NOMO-1 treated with dmso at 0.1 percent for 144 hours (cell line): Measurements from ENCODE around the gene POLA1.
"Not testable (repeated sequence)": the region's sequence is repeated elsewhere in the genome, so short reads cannot be mapped to it uniquely, and the experiment has no call there.

Experiments used
- DNase-seq: peaks from one replicate; lab custom pipeline; 2025; ENCODE audit not compliant: unreplicated experiment; lab: John Stamatoyannopoulos, UW

POLA1 gene, protein sequence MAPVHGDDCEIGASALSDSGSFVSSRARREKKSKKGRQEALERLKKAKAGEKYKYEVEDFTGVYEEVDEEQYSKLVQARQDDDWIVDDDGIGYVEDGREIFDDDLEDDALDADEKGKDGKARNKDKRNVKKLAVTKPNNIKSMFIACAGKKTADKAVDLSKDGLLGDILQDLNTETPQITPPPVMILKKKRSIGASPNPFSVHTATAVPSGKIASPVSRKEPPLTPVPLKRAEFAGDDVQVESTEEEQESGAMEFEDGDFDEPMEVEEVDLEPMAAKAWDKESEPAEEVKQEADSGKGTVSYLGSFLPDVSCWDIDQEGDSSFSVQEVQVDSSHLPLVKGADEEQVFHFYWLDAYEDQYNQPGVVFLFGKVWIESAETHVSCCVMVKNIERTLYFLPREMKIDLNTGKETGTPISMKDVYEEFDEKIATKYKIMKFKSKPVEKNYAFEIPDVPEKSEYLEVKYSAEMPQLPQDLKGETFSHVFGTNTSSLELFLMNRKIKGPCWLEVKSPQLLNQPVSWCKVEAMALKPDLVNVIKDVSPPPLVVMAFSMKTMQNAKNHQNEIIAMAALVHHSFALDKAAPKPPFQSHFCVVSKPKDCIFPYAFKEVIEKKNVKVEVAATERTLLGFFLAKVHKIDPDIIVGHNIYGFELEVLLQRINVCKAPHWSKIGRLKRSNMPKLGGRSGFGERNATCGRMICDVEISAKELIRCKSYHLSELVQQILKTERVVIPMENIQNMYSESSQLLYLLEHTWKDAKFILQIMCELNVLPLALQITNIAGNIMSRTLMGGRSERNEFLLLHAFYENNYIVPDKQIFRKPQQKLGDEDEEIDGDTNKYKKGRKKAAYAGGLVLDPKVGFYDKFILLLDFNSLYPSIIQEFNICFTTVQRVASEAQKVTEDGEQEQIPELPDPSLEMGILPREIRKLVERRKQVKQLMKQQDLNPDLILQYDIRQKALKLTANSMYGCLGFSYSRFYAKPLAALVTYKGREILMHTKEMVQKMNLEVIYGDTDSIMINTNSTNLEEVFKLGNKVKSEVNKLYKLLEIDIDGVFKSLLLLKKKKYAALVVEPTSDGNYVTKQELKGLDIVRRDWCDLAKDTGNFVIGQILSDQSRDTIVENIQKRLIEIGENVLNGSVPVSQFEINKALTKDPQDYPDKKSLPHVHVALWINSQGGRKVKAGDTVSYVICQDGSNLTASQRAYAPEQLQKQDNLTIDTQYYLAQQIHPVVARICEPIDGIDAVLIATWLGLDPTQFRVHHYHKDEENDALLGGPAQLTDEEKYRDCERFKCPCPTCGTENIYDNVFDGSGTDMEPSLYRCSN (N-terminal part only)

DNA sequence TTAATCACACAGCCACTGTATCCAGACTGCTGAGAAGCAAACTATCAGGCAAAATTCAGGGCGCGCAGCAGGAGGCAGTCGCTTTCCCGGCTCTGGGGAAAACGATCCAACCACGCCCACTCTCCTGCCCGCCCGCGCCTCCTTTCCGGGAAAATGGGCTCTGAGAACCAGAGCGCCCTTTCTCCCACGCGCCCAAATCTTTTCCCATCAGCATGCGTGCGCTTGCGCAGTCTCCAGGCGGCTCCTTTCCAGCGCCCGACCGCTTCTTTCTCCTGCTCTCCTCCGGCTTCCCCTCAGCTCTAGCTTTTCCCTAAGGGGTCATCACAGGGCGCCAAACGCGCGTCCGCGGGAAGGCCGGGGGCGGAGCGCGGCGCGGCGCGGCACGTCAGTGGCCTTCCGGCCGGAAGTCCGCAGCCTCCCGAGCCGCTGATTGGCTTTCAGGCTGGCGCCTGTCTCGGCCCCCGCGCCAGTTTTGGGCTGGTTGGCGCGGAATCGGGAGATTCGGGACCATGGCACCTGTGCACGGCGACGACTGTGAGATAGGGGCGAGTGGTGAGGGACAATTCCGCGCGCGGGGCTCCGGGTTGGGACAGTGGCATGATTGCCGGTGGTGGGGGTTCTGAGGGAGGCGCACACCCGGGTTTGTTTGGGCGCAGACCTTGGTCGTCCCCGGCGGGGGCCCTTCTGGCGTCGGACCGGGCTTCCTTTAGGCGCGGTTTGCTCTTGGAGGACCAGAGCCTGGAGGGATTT is at the start of gene POLA1:
Gene POLA1 (plus strand): TSS at position 466 of the 750 bp plus-strand sequence. CDS start 44 bp downstream, at position 510.
- peak; percentile 84 for DNase-seq

DNA sequence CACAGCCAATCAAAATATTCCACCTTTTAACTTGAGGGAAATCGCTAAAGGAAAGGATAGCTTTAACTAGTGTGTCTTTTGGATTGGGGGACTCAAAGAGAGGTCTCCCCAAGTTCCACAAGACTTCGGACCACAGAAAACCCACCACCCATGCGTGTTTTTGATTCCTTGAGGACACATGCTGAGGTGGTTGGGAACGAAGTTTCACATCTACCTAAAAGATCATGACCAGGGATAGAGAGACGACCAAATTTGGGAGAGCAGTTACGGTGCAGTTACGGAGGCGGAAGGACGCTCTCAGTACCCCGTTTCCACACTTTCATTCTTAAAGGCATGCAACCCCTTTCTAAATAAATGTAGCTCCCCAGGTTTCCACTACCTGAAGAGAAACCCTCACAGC is 47.7 kb upstream of the POLA1 start:
- no peak for DNase-seq

DNA sequence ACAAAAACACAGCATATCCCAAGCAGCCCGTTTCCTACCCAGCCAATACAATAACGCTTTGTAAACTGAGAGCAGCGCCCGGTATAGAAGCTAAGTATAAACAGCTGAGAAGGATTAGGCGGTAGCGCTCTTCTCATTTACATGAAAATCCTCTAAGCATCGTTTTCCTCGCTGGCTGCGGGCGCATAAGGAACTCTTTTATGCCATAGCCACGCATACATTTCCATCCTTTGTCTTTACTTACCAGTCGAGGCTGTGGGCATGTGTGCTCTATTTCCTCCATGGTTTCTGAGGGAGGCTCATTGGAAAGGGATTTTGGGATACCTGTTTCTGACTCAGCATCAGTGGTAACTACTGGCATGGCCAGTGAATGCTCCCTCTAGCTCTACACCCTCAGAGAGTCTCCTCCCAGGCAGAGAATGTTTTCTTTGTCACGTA is 47.0 kb upstream of the POLA1 start:
- no peak for DNase-seq

DNA sequence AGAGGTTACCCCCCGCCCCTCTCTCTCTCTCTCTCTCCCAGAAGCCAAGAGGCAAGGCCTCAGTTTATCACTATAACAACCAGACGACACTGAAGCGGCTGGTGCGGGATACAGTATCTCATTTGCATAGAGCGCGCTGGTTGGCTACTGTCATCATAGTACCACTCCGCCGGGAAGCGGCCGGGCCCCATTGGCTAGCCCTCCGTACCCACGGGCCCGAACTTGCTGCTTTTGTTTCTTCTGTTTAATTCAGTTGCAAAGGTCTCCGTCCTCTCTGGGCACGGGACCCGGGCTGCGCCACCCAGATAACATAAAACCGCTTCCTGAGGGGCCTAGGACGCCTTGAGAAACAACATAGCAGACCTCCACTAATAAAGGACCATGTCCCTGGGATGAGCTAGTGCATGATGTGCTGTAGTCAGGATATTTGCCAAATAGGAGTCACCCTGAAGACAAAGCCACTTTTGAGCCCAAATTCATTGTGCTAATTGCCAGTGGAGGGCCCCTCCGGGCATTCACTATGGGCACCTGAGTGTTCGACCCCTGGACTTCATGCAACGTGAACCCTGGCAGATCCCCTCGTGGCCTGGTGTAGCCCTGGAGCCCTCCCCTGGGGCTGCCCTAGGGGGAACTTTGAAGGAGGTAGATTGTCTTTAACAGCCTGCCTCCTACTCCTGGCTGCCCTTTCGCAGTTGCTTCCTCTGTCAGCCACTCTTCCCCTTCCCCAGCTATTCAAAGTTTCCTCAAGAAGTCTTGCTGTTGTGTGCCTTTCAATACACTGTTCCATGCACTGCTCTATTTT is 46.3 kb upstream of the POLA1 start, which contains the start of gene PCYT1B:
Gene PCYT1B (minus strand): TSS at position 91 of the 802 bp plus-strand sequence. CDS start 242 bp downstream, outside the sequence.
- DNase-seq, result no peak

DNA sequence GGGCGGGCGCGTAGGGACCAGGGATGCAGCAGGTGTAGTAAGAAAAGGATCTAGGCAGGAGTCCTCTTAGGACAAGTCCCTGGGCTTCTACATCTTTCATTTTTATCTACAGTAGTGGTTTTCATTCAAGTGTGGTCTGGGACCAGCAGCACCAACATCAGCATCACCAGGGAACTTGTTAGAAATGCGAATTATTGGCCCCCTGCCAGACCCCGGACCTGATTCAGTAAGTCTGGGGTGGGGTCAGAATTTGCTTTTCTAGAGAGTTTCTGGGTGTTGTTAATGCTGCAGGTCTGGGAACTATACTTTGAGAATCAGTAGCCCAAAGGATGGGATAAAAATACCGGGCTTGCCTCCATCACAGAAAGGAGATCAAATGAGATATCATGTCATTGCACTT is 45.2 kb upstream of the POLA1 start:
- no peak for DNase-seq

DNA sequence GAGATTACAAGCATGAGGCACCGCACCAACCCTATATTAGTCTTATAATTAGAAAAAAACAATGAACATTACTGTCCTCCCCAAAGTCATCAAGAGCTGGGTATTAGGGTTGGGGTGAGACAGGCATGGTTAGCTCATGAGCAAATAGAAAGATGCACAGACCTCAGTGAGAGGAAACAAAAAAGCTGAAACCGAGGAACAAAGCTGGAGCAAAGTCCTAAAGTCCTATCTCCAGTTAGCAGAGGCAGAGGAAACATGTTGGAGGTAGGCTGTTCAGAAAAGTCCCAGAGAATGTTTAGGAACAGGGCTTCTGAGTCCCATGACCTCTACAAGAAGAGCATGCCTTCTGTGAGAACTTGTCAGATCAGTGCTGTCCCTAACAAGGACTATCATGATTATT is 41.9 kb upstream of the POLA1 start:
- no peak for DNase-seq

DNA sequence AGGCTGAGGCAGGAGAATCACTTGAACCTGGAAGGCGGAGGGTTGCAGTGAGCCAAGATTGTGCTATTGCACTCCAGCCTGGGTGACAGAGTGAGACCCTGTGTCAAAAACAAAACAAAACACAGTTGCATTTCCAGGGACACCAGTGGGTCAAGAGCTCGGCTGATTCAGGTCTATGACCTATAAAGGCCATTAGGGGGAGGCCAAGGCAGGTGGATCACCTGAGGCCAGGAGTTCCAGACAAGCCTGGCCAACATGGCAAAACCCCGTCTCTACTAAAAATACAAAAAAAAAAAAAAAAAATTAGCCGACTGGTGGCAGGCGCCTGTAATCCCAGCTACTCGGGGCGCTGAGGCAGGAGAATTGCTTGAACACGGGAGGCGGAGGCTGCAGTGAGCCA is 38.0 kb upstream of the POLA1 start:
- DNase-seq, result not testable (repeated sequence)

DNA sequence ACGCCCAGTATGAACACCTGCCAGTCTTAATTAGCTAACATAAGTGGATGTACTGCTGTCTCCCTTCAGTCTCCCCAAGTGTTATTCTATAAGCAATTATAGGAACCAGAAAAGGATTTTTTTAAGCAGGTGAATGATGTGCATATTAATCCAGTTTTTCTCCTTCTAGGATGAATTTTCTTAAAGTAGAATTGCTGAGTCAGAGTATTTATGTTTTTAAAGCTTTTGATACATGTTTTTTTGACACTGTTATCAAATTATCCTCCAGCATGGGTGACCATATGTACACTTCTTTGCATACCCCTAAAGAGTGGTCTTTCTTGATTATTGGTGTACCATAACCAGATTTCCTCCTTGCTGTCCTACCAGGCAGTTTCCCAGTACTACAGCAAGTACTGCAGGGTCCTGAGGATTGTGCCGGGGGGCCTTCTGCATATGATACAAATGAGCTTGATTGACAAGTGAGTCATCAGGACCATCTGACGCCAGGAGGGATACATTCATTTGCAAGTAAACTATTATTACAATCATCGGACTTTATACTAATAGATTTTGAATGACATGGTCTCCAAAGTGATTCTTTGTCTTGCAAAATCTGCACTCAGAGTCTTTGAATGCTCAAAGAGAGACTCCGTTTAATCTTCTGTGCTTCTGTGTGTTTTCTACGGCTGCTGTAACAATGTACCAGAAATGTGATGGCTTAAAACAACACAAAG is 35.9 kb upstream of the POLA1 start:
- DNase-seq, result no peak

DNA sequence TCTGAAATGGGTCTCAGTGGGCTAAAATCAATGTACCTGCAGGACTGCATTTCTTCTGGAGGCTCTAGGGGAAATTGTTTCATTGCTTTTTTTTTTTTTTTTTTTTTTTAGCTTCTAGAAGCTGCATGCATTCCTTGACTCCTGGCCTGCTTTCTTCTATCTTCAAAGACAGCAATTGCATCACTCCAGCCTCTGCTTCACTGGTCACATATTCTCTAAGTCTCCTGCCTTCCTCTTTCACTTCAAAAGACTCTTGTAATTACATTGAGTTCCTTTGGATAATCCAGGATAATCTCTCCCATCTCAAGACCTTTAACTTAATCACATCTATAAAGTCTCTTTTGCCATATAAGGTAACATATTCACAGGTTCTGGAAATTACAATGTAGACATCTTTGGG is 35.3 kb upstream of the POLA1 start:
- DNase-seq, result no peak

DNA sequence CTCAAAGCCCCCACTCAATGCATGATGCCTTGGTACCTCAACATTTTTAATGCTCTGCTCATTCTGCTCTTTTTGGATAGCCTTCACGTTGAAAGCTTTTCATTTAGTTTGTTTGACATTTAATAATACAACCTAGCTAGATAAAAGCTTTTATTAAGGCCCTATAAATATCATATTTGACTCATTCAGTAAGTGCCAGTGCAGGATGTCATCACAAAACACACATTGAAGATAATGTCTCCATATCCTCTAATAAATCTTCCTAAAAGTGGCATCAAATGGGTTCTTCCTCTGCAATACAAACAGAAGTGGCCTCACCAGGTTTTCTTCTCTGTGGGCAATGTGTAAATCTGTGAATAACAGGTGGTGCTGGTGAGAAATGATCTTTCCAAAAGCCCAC is 34.6 kb upstream of the POLA1 start:
- DNase-seq, result no peak

DNA sequence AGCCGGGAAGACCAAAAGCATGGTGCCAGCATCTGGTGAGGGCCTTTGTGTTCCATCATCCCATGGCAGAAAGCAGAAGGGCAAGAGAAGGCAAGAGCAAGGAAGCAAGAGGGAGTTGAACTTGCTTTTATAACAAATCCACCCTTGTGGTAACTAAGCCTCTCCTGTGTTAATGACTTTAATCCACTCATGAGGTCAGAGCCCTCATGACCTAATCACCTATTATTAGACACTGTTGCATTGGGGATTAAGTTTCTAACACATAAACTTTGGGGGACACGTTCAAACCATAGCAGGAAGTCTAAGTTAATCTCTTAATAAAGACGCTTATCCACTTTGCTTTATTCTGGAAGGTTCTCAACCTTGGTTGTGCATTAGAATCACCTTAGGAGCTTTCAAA is 34.1 kb upstream of the POLA1 start:
- DNase-seq, result no peak

DNA sequence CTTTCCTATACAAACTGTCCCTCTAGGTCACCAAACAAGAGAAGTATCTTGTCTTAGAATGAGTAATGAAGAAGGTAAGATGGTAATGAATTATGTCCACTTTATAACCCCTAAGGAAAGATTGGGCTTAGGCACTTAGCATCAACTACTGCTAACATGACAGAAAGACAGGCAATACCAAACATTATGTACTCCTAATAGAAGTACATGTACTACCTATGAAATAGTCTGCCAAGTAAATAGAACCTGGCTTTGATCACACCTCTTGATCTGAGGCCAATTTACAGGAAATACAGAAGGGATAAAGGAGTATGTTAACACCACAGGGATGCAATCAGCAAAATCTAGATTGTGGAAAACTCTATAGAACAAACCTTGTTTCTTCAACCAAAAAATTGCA is 32.4 kb upstream of the POLA1 start:
- DNase-seq, result no peak

DNA sequence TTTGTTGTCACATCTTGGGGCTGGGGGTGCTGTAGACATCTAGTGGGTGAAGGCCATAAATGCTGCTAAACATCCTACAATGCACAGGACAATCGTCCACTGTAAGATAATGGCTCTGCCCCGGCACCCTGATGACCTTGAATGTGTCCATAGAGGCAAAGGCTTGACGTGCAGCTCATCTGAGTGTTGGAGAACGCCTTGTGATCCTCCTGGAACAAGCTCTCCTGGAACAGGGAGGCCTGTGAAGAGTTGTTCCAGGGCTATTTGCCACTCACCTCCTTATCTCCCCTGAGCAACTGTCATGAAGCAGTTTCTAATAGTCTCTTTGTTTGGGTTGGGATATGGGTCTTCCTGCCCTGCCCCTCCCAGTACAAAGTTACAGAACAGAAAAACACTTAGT is 31.4 kb upstream of the POLA1 start:
- DNase-seq, result no peak

DNA sequence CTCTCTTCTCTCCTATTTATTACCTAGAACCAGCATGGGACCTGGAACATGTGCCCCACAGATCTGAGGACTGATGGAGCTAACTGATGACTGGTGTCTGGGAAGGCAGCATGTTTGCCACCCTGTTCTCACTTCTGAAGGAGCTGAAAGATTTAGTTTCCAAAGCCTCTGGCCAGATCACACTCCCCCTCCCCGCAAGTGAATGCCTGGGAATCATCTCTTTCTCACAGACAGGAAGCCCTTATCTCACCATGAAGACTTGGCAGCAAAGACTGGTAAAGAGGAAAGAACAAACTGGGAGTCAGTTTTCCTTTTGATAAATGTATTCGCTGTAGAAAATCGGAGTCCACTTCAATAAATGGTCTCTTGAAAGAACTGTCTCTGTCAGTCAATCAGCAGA is 25.6 kb upstream of the POLA1 start:
- no peak for DNase-seq

DNA sequence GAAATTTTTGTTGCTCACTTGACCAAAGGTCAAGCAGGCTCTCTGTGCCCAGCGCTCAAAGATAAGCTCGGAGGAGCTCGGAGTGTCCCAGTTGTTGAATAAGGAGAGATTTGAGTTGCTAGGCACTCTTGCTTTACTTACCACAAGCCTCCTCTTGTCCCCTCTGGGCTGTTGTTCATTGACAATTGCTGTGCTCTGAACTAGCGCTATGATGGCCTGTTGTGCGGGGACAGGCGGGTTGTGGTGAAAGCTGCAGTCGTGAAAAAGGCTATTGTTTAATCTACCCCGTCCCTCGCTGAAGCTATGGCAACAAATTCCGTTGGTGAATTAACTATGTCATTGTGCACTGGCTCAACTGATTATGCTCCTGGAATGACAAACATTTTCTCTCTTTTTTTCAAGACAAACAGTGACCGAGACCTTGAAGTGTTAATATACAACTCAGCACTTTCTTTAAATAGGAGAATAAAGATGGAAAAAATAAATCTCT is 21.0 kb upstream of the POLA1 start:
- DNase-seq, result no peak

DNA sequence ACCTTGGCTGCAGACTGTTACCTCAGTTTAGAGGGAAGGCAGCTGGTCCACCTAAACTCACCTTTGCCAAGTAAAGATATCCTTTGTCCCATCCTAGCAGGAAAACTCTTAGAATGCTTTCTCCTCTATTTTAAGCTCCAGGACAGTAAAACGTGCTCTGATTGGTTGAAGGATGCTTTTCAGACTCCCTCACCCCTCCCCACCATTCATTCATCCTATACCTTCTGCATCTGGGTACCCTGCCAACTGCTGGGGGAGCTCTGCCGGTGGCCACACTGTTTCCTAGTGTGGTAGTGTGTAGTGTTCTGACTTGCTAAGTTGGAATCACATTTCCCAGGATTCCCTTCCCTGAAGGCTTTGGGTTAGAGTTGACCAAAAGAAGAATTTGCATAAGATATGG is 20.3 kb upstream of the POLA1 start:
- no peak for DNase-seq

DNA sequence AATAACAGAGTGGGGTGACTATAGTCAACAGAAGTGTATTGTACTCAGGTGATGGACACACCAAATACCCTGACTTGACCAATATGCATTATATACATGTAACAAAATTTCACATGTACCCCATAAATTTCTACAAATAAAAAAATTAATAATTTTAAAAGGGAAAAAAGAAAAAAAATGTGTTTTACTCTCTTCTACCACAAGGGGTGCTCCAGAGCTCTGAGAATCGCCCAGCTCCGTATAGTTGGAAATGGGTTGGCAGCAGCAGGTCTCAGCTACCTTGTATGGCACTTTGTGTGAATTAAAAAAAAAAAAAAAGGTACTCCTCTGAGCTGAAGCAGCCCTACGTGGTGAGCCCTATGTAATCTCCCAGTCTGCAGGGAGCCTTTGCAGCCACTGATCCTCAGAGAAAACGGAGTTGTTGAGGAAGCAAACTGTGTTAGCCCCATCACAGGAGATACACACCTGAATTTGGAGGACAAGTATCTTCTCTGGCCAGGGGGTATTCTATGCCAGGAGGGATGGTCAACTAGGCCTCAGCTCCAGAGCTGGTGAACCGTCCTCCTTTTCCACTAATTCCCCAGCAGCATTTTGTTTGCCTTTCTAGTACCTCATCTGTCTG is 17.2 kb upstream of the POLA1 start:
- no peak for DNase-seq

DNA sequence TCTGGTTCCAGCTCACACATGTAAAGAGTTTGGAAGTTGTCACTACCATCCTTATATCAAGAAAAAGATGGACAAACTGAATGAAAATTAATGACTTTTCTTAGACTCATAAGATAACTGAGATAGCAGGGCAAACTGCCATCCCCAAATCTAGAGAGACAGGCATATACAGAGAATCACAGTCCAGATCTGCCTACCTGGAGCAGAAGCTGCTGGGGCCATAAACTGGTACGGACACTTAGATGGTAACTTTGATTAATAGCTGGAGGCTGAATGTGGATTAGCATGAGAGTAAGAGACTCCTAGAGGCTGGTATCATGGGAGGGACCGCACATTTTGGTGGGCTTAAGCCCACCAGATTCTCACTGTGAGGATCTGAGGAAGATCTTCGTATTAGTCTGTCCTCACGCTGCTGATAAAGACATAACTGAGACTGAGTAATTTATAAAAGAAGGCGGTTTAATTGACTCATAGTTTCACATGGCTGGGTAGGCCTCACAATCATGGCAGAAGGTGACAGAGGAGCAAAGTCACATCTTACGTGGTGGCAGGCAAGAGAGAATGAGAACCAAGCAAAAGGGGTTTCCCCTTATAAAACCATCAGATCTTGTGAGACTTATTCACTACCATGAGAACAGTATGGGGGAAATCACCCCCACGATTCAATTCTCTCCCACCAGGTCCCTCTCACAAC is 10.8 kb upstream of the POLA1 start:
- no peak for DNase-seq
